Measurements from ENCODE around the gene PHF19.

The PHF19 gene

DNA sequence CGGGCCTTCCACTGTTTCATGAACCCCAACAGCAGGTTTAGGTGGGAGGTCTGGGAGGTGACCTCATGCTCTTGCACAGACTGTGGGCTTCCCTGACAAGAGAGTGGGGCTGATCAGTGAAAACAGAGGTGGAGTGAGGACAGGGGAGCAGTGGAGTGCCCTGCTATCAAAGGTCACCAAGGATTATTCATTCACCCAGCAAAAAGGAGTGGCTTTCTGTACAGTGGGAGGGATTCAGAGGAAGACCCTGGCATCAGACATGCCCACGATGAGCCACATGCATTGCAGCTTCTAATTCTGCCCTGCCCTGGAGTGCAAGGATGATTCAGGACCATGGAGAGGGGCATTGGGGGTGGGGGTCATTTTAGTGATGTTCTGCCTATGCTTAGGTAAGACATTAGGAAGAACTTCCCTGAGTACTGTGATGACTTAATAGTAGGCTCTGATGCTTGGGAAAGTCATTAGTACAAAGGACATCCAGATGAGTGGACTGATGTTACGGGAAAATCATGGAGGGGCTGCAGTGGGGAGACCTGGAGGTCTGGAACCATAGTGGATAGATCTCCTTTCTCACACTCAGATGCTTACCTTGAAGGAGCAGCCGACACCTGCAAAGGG lies 36.8 kb upstream of the PHF19 start:
- no peaks in the 10 kb centered on the region for H3K27me3 ChIP-seq (replicated peaks; ENCODE audit: control insufficient read depth, insufficient read depth, low read length, poor library complexity, severe bottlenecking)
- peaks cover 56% of the 10 kb centered on the region for H3K4me1 ChIP-seq (ENCODE audit: control insufficient read depth, insufficient read depth, low read length, poor library complexity, severe bottlenecking)
- peaks cover 84% of the 10 kb centered on the region for H3K36me3 ChIP-seq (ENCODE audit: control insufficient read depth, insufficient read depth, low read length)
- H3K27ac ChIP-seq (ENCODE audit: insufficient read depth, low read length, poor library complexity, severe bottlenecking), result no peak overlapping the region
- no peaks in the 10 kb centered on the region for H3K9me3 ChIP-seq (ENCODE audit: control insufficient read depth, low read length)
- H3K4me3 ChIP-seq (ENCODE audit: insufficient read depth, low read depth, low read length, poor library complexity, severe bottlenecking), result no peak overlapping the region
- no peak for DNase-seq

DNA sequence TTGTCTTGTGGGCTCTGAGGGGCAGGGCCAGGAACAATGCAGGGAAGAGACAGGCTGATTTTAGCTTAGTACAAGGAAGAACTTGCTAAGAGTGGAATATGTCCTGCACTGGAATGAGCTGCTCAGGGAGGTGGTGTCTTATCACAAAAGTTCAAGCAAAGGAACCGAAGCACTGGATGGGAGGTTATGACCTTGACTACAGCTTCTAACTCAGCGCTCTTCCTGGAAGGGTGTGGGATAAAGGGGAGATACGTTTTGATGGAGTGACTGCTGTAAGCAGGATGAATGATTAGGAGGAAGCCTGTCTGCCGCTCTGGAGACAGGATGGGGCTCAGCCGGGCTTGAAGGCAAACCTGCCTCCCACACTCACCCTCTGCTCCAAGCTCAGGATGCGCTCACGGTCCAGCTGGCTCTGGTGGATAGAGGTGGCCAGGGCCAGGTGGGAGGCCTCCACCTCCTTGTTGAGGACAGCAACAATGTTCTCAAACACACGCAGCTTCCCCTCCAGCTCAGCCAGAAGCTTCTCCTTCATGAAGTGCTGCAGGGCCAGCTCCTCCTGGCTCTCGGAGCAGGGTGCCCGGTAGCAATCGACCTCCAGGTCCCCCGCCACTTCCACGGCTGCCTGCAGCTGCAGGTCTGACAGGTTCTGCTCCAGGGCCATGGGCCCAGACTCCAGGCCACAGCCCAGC lies 36.1 kb upstream of the PHF19 start:
- peaks cover 52% of the 10 kb centered on the region for H3K4me1 ChIP-seq (ENCODE audit: control insufficient read depth, insufficient read depth, low read length, poor library complexity, severe bottlenecking)

DNA sequence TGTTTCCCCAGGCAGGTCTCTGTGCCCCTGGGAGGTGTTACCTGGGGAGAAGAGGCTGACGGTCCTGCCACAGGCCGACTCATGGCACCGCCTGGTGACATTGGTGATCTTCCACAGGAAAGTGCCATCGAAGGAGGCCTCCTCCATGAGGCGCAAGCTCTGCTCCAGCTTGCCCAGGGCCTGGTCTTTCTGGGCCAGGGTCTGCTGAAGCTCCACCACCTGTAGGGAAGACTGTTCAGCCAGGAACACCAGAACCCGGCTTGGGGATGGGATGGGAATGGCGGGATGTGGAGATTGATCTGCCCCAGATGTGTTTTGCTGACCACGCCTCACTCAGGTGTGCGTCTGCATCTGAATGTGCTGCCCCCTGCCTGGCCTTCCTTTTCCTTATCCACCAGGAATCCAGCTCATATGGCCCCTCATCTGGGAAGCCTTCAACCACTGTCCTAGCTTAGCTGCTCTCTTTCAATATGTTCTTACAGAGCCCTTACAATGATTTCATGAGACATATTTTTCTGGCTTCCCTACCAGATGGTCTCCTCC lies 34.4 kb upstream of the PHF19 start:
- no peak for DNase-seq
- Histone ChIP-seq H3K27me3 (replicated peaks; ENCODE audit: control insufficient read depth, insufficient read depth, low read length, poor library complexity, severe bottlenecking) (no peaks in the 10 kb centered on the region), H3K36me3 (ENCODE audit: control insufficient read depth, insufficient read depth, low read length) (peaks cover 84% of the 10 kb centered on the region), H3K4me3 (ENCODE audit: insufficient read depth, low read depth, low read length, poor library complexity, severe bottlenecking) (no peak overlapping the region), H3K9me3 (ENCODE audit: control insufficient read depth, low read length) (no peaks in the 10 kb centered on the region), H3K4me1 (ENCODE audit: control insufficient read depth, insufficient read depth, low read length, poor library complexity, severe bottlenecking) (peaks cover 42% of the 10 kb centered on the region), H3K27ac (ENCODE audit: insufficient read depth, low read length, poor library complexity, severe bottlenecking) (peak overlapping the region; percentile 76)

More for the DNA sequence above, 36.1 kb upstream of the PHF19 start:
- Histone ChIP-seq H3K27ac (ENCODE audit: insufficient read depth, low read length, poor library complexity, severe bottlenecking) (no peak overlapping the region), H3K27me3 (replicated peaks; ENCODE audit: control insufficient read depth, insufficient read depth, low read length, poor library complexity, severe bottlenecking) (no peaks in the 10 kb centered on the region), H3K4me3 (ENCODE audit: insufficient read depth, low read depth, low read length, poor library complexity, severe bottlenecking) (no peak overlapping the region), H3K9me3 (ENCODE audit: control insufficient read depth, low read length) (no peaks in the 10 kb centered on the region), H3K36me3 (ENCODE audit: control insufficient read depth, insufficient read depth, low read length) (peaks cover 83% of the 10 kb centered on the region)
- DNase-seq, result no peak

DNA sequence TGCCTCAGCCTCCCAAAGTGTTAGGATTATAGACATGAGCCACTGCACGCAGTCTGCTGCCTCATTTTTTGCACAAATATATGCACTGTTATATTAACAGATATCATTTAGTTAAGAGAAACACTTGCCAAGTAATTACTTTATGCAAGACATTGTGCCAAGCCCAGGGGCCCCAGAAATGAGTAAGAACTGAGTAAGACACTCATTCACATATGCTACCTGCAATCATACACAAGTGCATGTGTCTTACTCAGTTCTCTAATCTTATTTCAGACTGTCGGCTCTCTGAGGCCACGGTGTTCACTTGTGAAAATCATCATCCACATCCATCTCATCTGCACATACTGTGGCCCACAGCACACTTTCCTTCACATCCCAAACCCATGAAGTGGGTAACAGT lies 33.7 kb upstream of the PHF19 start:
- peak overlapping the region; percentile 76 for H3K27ac ChIP-seq (ENCODE audit: insufficient read depth, low read length, poor library complexity, severe bottlenecking)
- H3K9me3 ChIP-seq (ENCODE audit: control insufficient read depth, low read length), result no peaks in the 10 kb centered on the region
- H3K27me3 ChIP-seq (replicated peaks; ENCODE audit: control insufficient read depth, insufficient read depth, low read length, poor library complexity, severe bottlenecking), result no peaks in the 10 kb centered on the region
- no peak overlapping the region for H3K4me3 ChIP-seq (ENCODE audit: insufficient read depth, low read depth, low read length, poor library complexity, severe bottlenecking)
- peaks cover 44% of the 10 kb centered on the region for H3K4me1 ChIP-seq (ENCODE audit: control insufficient read depth, insufficient read depth, low read length, poor library complexity, severe bottlenecking)
- peaks cover 86% of the 10 kb centered on the region for H3K36me3 ChIP-seq (ENCODE audit: control insufficient read depth, insufficient read depth, low read length)
- no peak for DNase-seq

DNA sequence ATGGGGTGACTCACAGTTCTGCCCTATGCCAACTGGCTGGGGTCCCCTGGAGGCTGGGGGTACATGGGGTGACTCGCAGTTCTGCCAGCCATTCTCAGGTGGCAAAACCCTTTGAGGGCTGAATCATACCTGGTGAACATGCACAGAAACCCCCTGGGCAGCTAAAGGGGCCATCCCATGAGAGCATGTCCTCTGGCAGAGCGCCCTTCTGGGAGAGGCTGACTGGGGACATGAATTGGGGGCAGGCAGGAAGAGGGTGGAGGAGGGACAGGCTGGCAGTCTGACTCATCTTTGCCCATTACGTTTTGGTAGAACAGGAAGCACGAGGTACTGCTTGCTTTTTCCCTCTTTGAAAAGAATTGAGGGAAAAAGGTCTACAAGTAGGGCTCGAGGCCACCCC lies 32.9 kb upstream of the PHF19 start:
- Histone ChIP-seq H3K9me3 (ENCODE audit: control insufficient read depth, low read length) (no peaks in the 10 kb centered on the region), H3K27me3 (replicated peaks; ENCODE audit: control insufficient read depth, insufficient read depth, low read length, poor library complexity, severe bottlenecking) (no peaks in the 10 kb centered on the region), H3K4me1 (ENCODE audit: control insufficient read depth, insufficient read depth, low read length, poor library complexity, severe bottlenecking) (peaks cover 51% of the 10 kb centered on the region), H3K27ac (ENCODE audit: insufficient read depth, low read length, poor library complexity, severe bottlenecking) (peak overlapping the region; percentile 76), H3K36me3 (ENCODE audit: control insufficient read depth, insufficient read depth, low read length) (peaks cover 81% of the 10 kb centered on the region), H3K4me3 (ENCODE audit: insufficient read depth, low read depth, low read length, poor library complexity, severe bottlenecking) (no peak overlapping the region)
- DNase-seq, result peak; percentile 39 to 68 (median 64)

DNA sequence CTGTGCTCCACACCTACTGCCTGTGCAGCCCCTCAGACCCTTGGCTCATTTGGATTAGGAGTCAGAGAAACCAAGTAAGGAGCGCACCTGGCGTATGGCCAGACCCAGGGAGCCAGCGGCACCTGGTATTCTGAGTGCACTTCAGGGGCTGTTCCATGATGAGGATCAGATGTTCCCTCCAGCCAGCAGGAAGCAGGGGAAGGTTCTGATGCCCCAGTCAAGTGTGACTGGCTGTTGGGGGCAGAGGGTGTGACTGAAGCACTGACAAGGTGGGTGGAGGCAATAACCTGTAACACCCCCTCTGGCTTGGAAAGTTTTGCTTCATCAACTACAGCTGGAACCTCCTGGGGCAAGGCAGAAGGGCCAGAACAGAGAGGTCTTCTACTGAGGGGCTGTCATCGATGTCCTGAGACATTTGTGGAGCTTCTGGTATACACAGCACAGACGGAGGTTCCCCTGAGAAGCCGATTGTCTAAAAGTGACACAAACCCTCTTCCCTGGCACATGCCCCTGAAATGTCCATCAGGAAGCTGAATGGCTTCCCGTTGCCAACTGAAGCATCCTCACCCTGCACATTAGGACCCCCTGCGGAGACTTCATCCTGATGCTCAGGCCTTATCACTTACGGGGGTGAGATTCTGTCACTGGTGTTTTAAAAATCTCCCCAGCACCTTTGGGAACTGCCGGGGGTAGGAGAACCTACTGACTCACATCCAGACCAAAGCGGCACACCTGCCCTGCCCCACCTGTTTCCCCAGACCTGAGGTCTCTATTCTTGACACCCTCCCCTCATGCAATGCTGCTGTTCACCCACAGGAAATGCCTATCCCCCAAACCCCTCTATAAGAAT lies 28.6 kb upstream of the PHF19 start:
- H3K4me3 ChIP-seq (ENCODE audit: insufficient read depth, low read depth, low read length, poor library complexity, severe bottlenecking), result no peak overlapping the region
- H3K27ac ChIP-seq (ENCODE audit: insufficient read depth, low read length, poor library complexity, severe bottlenecking), result peak overlapping the region; percentile 89
- H3K27me3 ChIP-seq (replicated peaks; ENCODE audit: control insufficient read depth, insufficient read depth, low read length, poor library complexity, severe bottlenecking), result no peaks in the 10 kb centered on the region
- H3K4me1 ChIP-seq (ENCODE audit: control insufficient read depth, insufficient read depth, low read length, poor library complexity, severe bottlenecking), result peaks cover 70% of the 10 kb centered on the region
- no peaks in the 10 kb centered on the region for H3K9me3 ChIP-seq (ENCODE audit: control insufficient read depth, low read length)
- peak in 1 of 3 donors; percentile 34 for DNase-seq
- H3K36me3 ChIP-seq (ENCODE audit: control insufficient read depth, insufficient read depth, low read length), result peaks cover 53% of the 10 kb centered on the region

DNA sequence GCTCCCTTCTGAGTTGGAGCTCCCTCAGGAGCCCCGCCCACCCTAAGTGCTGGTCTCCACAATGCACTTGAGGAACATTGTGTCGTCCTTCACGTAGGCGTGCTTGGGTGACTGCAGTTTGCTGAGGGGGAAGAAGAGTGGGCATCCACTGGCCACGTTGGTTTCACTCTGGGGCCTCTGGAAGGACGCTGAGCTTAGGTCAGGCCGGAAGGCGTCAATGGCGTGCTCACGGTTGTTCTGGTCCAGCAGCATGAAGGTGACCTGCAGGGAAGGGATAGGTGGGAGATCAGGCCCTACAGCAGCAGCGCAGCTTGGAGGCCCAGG lies 28.0 kb upstream of the PHF19 start:
- Histone ChIP-seq H3K27me3 (replicated peaks; ENCODE audit: control insufficient read depth, insufficient read depth, low read length, poor library complexity, severe bottlenecking) (no peaks in the 10 kb centered on the region), H3K27ac (ENCODE audit: insufficient read depth, low read length, poor library complexity, severe bottlenecking) (peak overlapping the region; percentile 89), H3K4me3 (ENCODE audit: insufficient read depth, low read depth, low read length, poor library complexity, severe bottlenecking) (no peak overlapping the region), H3K36me3 (ENCODE audit: control insufficient read depth, insufficient read depth, low read length) (peaks cover 47% of the 10 kb centered on the region), H3K9me3 (ENCODE audit: control insufficient read depth, low read length) (no peaks in the 10 kb centered on the region), H3K4me1 (ENCODE audit: control insufficient read depth, insufficient read depth, low read length, poor library complexity, severe bottlenecking) (peaks cover 66% of the 10 kb centered on the region)
- DNase-seq, result no peak

DNA sequence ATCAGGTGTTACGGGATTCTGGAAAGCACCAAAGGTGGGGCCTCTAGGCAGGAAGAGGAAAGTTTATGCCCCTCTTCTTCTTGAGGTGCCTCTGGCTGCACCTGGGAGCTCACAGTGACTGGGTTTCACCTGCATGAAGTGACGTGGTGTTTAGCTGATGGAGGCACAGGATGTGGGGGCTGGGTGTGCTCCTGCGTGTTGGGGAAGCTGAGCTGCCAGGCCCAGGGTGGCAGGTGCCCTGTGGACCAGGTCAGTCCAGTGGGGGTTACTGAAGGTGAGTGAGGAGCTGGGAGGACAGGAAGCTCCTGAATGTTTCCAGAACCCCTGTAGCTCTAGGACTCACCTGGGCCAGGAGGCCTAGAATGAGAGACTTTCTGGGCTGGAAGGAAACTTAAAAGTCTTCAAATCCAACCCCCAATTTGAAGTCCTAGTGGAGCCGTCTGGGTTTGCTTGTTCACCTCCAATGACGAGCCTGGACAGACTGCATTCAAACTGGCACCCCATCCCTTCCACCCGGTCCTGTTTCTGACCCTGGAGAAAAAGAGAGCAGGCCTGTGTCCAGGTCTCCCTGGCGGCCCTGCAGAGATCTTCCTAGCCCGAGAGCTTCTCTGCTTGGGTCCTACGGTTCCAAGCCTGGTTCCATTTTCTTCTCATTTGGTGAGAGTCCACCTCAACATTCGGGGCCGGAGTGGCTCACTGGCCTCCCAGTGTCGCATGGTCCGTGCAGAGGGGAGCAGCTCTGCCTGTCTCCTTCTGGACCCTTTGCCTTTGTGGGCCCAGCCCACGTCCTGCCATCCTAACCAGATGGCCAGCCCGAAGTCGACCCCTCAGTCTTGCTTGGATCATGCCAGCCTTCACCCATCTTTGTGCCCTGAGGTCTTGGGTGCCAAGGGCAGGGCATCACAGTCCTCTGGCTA lies 27.3 kb upstream of the PHF19 start:
- Histone ChIP-seq H3K27ac (ENCODE audit: insufficient read depth, low read length, poor library complexity, severe bottlenecking) (peak overlapping the region; percentile 89), H3K4me1 (ENCODE audit: control insufficient read depth, insufficient read depth, low read length, poor library complexity, severe bottlenecking) (peaks cover 60% of the 10 kb centered on the region), H3K9me3 (ENCODE audit: control insufficient read depth, low read length) (no peaks in the 10 kb centered on the region), H3K27me3 (replicated peaks; ENCODE audit: control insufficient read depth, insufficient read depth, low read length, poor library complexity, severe bottlenecking) (no peaks in the 10 kb centered on the region), H3K36me3 (ENCODE audit: control insufficient read depth, insufficient read depth, low read length) (peaks cover 42% of the 10 kb centered on the region), H3K4me3 (ENCODE audit: insufficient read depth, low read depth, low read length, poor library complexity, severe bottlenecking) (no peak overlapping the region)
- DNase-seq, result peak; percentile 43 to 63 (median 52)
